Neural crest cell (in vitro differentiated cells): Measurements from ENCODE around the gene PLXNC1. TPM values are rescaled to one million over a fixed set of nuclear protein-coding genes. Genes with fewer than 3 reads are reported as not detected.
A peak's percentile ranks its signal among the peaks of the same experiment; 100 is the strongest.

ENCODE experiments used
- DNase-seq: peaks from one replicate; pipeline ENCODE4 v3.0.0; 2021; ENCODE audit warnings: low read depth, mixed read lengths, low spot score
- H3K27ac Mint-ChIP-seq: one replicate; pipeline ENCODE4 v1.8.0; 2021; ENCODE audit warnings: mild to moderate bottlenecking, mixed read lengths; ENCODE audit not compliant: unreplicated experiment
- H3K27me3 Mint-ChIP-seq: 2 replicates; pipeline ENCODE4 v1.8.0; 2021; ENCODE audit warnings: low read depth, mild to moderate bottlenecking, mixed read lengths
- H3K36me3 Mint-ChIP-seq: 2 replicates; pipeline ENCODE4 v1.8.0; 2021; ENCODE audit warnings: low read depth, mild to moderate bottlenecking, mixed read lengths
- H3K4me1 Mint-ChIP-seq: 2 replicates; pipeline ENCODE4 v1.8.0; 2021; ENCODE audit warnings: mixed read lengths
- H3K4me3 Mint-ChIP-seq: one replicate; pipeline ENCODE4 v1.8.0; 2021; ENCODE audit warnings: mild to moderate bottlenecking, mixed read lengths
- H3K9me3 Mint-ChIP-seq: 2 replicates; pipeline ENCODE4 v1.8.0; 2021; ENCODE audit warnings: mixed read lengths
- long read RNA-seq: library from polyadenylated mRNA; unstranded; transcript quantifications from one replicate; pipeline ENCODE4 v2.0.0, GENCODE V29; 2020
- total RNA-seq: library from RNA; stranded (reverse); gene quantifications from 2 replicates; pipeline ENCODE4 v1.2.1, GENCODE V29; 2021
- TF ChIP-seq, protein P1 (sequence below): fragments of 200-600 bp; sonication (generic); conservative IDR thresholded peaks from 2 replicates; pipeline ENCODE4 v1.5.0; 2021; ENCODE audit warnings: antibody characterized with exemption, mild to moderate bottlenecking

PLXNC1 gene
- total RNA-seq = 4.3 and 5.8 TPM in 2 replicates
- long read RNA-seq, partial matches to known transcripts = 1 of 3 reads
- long read RNA-seq, other reads (novel, unspliced or antisense) = 2 of 3 reads

DNA sequence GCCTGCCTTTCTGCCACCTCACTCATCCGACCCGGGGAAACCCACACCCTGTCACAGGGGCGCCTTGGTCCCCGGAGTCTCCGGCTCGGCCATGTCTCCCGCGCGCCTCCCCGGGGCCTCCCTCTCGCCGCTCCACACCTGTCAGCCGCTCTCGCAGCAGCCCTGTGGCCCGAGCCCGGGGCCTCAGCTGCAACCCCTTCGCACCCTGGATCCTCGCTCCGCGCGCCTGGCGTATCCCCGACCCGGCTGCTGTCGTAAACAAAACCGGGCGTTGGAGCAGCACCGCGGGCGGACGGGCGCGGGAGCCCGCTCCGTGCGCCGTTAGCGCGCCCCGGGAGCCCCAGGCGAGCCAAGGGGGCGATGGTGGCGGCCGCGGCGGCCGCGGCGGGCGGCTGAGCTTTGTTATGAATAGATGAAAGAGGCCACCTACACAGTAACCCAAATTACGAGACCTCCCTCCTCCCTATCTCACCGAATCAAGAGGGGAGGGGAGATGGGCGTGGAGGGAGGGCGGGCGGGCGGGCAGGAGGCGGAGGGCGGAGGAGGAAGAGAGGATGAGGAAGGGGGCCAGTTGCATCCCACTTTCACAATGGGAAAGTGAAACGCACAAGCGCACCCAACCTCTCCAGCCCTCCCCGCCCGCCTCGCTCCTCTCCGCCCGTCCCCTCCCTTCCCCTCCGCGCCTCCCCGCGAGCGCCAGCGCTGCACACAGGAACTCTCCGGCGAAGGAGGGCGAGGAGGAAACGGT, at the start of gene PLXNC1:
TSS of gene PLXNC1 (plus strand) at position 587 of the 748 bp plus-strand sequence. CDS start 395 bp downstream, outside the sequence.
- Mint-ChIP-seq H3K36me3 (no peaks in the 10 kb centered on the region), H3K27me3 (peaks cover 78% of the 10 kb centered on the region), H3K4me3 (peak within 1 kb of the TSS; percentile 88), H3K9me3 (no peaks in the 10 kb centered on the region), H3K4me1 (peaks cover 36% of the 10 kb centered on the region), H3K27ac (no peak within 1 kb of the TSS)
- TF ChIP-seq, protein P1, sequence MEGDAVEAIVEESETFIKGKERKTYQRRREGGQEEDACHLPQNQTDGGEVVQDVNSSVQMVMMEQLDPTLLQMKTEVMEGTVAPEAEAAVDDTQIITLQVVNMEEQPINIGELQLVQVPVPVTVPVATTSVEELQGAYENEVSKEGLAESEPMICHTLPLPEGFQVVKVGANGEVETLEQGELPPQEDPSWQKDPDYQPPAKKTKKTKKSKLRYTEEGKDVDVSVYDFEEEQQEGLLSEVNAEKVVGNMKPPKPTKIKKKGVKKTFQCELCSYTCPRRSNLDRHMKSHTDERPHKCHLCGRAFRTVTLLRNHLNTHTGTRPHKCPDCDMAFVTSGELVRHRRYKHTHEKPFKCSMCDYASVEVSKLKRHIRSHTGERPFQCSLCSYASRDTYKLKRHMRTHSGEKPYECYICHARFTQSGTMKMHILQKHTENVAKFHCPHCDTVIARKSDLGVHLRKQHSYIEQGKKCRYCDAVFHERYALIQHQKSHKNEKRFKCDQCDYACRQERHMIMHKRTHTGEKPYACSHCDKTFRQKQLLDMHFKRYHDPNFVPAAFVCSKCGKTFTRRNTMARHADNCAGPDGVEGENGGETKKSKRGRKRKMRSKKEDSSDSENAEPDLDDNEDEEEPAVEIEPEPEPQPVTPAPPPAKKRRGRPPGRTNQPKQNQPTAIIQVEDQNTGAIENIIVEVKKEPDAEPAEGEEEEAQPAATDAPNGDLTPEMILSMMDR = no peak
- DNase-seq = no peak

DNA sequence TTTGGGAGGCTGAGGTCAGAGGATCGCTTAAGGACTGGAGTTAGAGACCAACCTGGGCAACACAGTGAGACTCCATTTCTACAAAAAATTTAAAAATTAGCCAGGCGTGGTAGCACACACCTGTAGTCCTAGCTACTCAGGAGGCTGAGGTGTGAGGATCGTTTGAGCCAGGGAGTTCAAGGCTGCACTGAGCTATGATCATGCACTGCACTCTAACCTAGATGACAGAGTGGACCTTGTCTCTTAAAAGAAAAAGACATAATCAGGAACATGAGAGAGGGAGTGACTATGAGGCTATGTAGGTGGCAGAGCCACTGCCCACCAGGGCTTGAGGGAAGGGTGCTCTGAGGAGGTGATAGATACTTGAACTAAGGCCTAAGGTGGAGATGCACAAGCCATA, 49.2 kb upstream of the PLXNC1 start:
- H3K9me3 Mint-ChIP-seq = no peaks in the 10 kb centered on the region
- TF ChIP-seq, protein P1 = no peak

DNA sequence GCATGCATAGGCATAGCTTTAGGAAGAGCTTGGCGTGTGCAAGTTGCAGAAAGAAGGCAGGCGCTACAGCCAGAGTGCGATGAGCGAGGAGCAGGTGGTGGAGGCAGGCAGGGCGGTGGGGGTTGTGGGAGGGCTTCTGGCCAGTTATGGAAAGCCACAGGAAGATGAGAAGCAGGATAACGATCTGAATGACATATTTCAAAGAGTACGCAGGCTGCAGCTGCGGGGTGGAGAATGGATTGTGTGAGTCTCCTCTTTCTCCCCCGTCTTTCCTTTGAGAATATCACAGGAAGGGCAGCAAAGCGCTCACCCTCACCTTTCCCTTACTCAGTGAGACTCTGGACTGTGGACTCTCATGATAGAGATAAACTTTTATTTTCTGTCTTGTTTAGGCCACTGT, 48.7 kb upstream of the PLXNC1 start:
- no peaks in the 10 kb centered on the region for H3K9me3 Mint-ChIP-seq
- TF ChIP-seq, protein P1 = no peak
- H3K36me3 Mint-ChIP-seq = no peaks in the 10 kb centered on the region
- DNase-seq = no peak
- H3K4me1 Mint-ChIP-seq = peaks cover 18% of the 10 kb centered on the region
- H3K4me3 Mint-ChIP-seq = peak overlapping the region; percentile 69
- H3K27ac Mint-ChIP-seq = no peak overlapping the region
- peaks cover 14% of the 10 kb centered on the region for H3K27me3 Mint-ChIP-seq

More for the DNA sequence above, 49.2 kb upstream of the PLXNC1 start:
- Mint-ChIP-seq H3K4me3 (peak overlapping the region; percentile 69), H3K27me3 (peaks cover 13% of the 10 kb centered on the region), H3K36me3 (no peaks in the 10 kb centered on the region), H3K27ac (no peak overlapping the region), H3K4me1 (peaks cover 18% of the 10 kb centered on the region)
- DNase-seq = no peak

GRCh38 chr12:94100211-94100627, 48.2 kb upstream of the PLXNC1 start:
- TF ChIP-seq, protein P1 = no peak
- DNase-seq = no peak
- Mint-ChIP-seq H3K9me3 (no peaks in the 10 kb centered on the region), H3K4me3 (peak overlapping the region; percentile 52), H3K27me3 (peaks cover 16% of the 10 kb centered on the region), H3K27ac (no peak overlapping the region), H3K36me3 (no peaks in the 10 kb centered on the region), H3K4me1 (peaks cover 18% of the 10 kb centered on the region)

GRCh38 chr12:94100990-94101737, 47.2 kb upstream of the PLXNC1 start:
- peaks cover 18% of the 10 kb centered on the region for H3K4me1 Mint-ChIP-seq
- H3K9me3 Mint-ChIP-seq = no peaks in the 10 kb centered on the region
- DNase-seq = peak; percentile 84
- peak overlapping the region; percentile 46 for H3K27ac Mint-ChIP-seq
- H3K36me3 Mint-ChIP-seq = no peaks in the 10 kb centered on the region
- H3K27me3 Mint-ChIP-seq = peaks cover 19% of the 10 kb centered on the region
- TF ChIP-seq, protein P1 = peak; percentile 97
- peak overlapping the region; percentile 84 for H3K4me3 Mint-ChIP-seq
